T-helper 1 cell treated with Interleukin-12 subunit alpha and Interleukin-12 subunit beta and Interleukin-4 antibody, amounts not matched to agents 30 ng/mL and 1 ng/mL, for 36 hours (primary cell): Measurements from ENCODE around the gene KCNN4. TPM values are rescaled to one million over a fixed set of nuclear protein-coding genes. Genes with fewer than 3 reads are reported as not detected.
"Not testable (repeated sequence)": the region's sequence is repeated elsewhere in the genome, so short reads cannot be mapped to it uniquely, and the experiment has no call there.

Experiments
- intact Hi-C: fragments of 100-400 bp; cut with micrococcal nuclease; formaldehyde crosslinking; loops from one replicate; pipeline ENCODE4 v1.15.1; 2024
- total RNA-seq: library from RNA; stranded (reverse); gene quantifications from 2 replicates; pipeline ENCODE4 v1.2.3, GENCODE V29; 2022

The KCNN4 gene
- total RNA-seq, 1 donor from 2014 or later: 87.8 TPM

DNA sequence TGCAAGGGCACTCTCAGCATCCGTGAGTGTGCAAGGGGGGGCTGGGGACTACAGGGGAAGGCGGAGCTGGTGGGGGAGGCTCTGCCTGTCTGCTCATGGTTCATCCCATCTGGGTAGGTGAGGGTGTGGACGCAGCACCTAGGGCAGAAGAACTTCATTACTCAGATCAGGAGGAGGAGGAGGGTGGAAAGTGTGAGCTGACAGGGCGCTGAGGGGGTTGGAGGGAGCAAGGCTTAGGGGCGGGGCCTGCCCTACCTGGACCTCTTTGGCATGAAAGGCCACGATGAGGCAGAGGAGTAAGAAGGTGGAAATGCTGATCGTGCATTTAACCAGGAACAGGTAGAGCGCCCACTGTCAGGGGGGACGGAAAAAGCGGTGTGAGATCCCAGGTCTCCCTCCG lies 4.5 kb downstream of the KCNN4 start:
- intact Hi-C loops: no loop called here

DNA sequence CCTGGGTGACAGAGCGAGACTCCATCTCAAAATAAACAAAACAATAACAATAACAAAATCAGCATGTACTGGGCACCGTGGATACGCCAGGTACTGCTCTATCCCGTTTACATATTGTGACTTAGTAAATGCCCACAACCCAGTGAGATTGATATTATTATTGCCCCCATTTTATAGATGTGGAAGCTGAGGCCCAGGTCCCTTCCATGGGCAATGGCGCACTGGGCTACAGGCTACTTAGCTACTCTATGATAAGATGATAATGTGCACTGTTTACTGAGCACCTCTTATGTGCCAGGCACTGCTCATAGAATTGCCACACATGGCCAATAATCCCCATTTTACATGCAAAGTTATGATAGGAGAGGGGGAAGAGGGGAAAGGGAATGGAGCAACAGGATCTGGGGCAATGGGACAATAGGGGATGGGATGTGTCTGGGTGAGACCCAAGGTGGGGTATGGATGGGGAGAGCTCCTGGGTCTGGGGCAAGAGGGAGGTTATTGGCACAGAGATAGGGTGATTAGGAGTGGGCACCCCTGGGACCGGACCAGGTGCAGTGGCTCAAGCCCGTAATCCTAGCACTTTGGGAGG lies 5.4 kb downstream of the KCNN4 start:
- intact Hi-C loops: no loop called here

DNA sequence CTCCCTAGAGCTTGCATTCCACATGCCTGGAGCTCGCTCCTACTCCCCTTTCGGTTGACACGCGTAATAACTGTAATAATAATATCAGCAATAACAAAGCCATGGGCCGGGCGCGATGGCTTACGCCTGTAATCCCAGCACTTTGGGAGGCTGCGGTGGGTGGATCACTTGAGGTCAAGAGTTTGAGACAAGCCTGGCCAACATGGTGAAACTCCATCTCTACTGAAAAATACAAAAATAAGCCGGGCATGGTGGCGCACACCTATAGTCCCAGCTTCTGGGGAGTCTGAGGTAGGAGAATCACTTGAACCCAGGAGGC lies 5.9 kb downstream of the KCNN4 start:
- intact Hi-C loops: not testable (repeated sequence)

DNA sequence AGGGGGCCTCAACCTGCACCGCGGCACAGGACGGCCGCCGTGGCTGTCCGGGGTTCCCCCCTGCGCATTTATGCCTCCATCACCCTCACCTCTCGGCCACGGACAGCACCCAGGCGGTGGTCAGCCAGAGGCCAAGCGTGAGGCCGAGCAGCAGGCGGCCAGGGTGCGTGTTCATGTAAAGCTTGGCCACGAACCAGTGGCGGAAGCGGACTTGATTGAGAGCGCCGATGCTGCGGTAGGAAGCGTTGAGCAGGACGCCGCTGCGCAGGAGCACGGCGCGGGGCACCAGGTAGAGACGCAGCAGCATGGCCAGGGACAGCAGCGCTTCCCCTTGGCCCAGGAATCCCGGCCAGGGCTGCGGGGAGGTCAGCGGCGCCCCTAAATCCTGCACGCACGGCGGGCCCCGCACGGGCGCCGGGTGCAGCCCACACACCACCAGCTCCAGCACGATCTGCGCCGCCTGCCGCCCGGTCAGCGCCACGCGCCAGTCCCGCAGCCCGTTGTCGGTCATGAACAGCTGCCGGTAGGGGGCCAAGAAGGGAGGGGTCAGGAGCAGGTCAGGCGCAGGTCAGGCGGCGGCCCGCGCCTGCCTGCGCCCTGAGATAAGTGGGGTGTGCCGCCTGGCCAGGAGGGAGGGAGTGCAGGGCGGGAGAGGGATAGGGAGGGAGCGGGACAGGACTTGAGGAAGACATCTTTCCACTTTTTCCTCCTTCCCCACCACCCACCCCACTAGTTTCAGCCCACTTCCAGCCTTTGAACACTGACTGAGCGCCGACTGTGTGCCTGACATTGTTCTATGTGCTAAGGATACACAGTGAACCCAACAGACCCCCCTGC lies 6.5 kb downstream of the KCNN4 start:
- intact Hi-C loops: no loop called here

DNA sequence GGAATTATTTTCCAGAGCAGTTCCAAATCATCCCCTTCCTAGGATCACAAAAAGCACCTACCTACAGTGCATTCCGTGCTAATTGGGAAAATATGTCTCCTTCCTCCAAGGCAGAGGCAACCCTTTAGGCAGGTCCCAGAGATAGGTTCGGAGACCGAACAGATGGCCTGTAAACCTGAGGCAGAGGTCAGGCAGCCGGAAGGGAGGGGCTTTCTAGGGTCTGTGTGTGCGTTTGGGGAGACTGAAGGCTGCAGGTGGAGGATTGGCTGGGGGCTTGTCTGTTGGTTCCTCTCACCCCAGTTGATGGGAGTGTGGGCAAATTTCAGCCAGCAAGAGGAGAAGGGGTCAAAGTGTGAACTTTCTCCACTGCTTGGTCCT lies 7.1 kb downstream of the KCNN4 start:
- intact Hi-C loops: no loop called here

DNA sequence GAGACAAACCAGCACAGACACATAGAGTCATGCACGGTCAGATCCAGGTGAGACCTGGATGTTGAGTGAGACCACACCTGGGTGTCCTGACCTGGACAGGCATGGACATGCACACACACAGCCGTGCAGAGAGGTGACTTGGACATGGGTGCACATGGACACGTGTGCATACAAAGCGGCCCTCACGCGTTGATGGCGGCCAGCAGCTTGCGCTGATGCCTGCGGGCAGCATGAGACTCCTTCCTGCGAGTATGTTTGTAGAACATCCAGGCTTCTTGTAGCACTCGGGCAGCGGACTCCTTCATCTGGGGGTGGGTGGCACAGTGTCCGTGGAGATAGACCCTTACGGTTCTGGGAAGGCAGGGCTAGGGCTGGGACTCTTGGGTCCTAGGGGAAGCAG lies 11.5 kb downstream of the KCNN4 start:
- intact Hi-C loops: no loop called here

DNA sequence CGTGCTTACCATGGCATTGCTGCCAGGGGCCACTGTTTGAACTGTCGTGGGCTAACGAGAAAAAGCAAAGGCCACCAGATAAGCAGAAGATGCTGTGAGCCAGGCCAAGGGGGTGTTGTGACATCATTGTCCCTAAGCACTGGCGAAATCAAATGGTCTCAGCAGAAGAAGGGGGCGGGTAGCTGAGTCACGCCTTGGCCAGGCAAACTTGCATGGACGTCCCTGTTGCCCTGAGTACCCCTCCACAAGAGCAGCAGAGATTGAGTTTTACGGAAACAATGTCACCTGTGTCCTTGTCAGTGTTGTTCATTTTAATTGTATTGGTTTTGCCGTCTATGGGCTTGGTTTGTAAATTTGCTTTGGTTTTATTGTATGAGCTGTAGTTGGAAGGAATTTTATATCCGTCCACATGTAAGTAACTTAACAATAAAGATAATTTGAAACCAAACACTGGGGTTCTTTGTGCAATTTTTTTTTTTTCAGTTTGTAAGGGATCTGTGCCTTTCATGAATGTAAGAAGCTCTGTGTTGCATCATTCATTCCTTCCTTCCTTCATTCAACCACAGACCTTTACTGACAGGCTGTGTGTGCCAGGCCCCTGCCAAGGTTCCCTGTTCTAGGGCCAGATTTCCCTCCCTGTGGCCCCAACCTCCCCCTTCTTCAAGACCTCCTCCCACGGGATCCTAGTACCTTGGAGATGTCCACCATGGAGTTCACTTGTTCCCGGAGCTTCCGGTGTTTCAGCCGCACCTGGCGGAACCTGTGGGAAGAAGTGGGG lies 12.3 kb downstream of the KCNN4 start:
- intact Hi-C loops: no loop called here

DNA sequence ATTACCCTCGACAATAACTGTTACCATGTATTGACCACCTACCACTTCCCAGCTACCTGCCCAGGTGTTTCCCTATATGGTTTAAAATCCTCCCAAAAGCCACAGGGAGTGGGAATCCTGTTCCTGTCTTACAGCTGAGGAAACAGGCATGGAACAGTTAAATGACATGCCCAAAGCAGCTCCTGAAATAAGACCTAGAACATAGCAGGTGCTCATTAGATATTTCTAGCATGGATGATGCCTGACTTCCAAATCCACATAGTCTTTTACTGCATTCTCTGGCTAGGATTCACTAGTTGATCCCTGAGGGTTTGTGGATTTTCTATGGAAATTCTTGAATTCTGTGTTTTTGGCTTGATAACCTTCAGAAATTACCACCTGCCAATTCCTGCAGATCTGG lies 13.0 kb downstream of the KCNN4 start:
- intact Hi-C loops: no loop called here

DNA sequence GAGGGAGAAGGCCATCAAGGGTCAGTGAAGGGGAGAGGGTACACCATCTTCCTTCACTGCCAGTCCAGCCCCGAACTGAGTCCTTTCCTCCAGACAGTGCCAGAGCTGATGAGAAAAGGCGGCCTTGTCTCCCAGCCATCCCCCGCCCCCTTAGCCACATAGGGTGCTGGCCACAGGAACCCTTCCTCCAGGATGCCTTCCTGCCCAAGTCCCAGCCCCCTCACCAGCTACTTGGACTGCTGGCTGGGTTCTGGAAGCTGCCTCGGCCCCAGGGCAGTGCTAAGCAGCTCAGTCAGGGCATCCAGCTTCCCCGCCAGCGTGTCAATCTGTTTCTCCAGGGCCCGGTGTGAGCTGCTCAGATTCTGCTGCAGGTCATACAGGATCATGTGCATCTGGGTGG lies 13.5 kb downstream of the KCNN4 start:
- intact Hi-C loops: no loop called here

DNA sequence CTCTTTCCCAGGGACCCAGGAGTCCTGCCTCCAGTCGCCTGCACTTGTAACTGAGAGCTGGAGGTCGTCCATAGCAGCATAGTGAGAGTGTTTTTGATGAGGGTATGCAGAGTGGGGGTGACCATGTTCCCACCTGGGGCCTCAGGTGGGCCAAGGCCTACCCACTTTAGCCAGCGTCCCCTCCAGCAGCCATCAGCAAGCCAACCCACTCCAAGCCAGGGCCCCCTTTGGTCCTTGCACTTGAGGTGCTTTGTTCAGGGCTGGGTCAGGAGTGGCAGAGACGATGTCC lies 14.1 kb downstream of the KCNN4 start:
- intact Hi-C loops: no loop called here

DNA sequence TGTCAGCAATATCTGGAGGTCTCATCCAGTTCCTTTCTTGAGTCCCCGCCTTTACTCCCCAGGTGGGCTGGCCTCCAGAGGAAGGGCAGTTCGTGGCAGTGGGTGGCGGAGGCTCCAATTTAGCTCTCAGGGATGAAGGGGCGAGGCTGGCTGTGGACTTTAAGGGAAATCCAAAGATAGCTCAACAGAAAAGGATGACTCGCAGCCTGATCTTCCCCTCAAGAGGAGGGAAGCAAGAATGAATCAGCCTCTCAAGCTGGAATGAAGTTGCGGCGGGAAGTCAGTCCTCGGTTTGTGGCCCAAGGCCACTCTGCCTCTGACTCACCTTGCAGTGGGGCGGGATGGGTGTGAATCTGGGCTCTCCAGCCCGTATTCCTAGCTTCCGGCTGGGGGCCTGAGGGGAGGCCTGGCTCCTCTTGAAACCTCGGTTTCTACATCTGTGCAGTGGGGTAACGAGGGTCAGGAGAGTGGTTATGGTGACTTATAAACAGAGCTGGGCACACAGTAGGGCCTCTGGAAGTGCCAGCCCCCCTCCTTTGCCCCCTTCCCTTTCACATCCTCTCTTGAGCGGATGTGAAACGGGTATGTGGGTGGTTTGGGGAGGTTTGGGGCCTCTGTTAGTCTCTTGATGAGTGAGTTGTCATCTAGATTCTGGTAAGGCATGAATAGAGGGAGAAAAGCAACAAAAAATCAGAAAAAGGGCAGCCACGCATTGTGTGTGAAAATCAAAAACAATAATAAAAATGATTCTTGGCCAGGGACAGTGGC lies 15.5 kb downstream of the KCNN4 start:
- intact Hi-C loops: loop anchor here (1.0 to 2.0 kb wide), 6 partner anchors 11 to 988 kb away; partner anchors contain the start of genes KCNN4 and SMG9

DNA sequence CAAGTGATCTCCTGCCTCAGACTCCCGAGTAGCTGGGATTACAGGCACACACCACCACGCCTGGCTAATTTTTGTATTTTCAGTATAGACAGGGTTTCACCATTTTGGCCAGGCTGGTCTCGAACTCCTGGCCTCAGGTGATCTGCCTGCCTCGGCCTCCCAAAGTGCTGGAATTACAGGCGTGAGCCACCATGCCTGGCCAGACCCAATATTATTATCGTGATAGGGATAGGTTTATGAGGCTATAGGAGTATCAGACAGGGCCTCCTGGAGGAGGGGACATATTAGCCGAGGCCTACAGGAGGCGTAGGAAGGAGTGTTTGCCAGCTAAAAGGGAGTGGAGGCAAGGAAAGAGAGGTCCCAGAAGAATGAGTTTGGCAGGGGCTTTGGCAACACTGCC lies 16.1 kb downstream of the KCNN4 start:
- intact Hi-C loops: loop anchor here (1.0 to 2.0 kb wide), 6 partner anchors 10 to 988 kb away; partner anchors contain the start of genes KCNN4 and SMG9

DNA sequence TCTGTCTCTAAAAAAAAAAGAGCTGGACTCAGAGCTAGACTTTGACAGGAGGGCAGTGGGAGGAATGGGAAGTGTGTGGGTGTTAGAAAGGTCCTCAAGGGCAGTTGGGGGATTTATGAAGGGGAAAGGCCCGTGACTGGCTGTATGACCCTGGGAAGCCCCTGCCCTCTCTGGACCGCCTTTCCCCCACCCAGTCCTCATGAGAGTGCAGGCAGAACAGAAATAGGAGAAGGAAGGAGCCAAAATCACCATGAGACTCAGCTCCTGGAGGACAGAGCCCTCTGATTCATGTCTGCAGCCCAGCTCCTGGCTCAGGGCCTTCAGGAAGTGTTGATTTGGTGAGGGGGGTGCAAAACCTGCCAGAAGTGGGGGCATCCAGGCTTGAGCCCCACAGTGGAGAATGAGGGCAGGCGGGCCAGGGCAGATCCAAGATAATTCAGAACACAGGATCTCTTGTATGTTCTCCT lies 17.3 kb downstream of the KCNN4 start:
- intact Hi-C loops: no loop called here

DNA sequence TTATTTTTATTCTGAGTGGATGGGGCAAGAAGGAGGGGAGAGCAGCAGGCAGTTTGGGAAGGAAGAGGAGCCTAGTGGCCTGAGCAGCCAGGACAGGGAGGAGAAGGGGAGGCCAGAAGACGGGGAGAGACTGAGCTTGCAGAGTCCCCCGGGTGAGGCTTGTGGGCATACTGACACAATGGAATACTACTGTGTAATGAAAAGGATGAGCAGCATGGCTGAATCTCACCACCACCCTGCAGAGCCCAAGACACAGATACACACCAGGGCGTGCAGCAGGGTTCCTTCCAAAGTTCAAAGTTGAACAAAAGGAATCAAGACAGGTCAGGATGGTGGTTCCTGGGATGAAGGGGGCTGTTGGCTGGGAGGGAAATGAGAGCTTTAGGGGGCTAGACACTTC lies 18.0 kb downstream of the KCNN4 start:
- intact Hi-C loops: no loop called here

DNA sequence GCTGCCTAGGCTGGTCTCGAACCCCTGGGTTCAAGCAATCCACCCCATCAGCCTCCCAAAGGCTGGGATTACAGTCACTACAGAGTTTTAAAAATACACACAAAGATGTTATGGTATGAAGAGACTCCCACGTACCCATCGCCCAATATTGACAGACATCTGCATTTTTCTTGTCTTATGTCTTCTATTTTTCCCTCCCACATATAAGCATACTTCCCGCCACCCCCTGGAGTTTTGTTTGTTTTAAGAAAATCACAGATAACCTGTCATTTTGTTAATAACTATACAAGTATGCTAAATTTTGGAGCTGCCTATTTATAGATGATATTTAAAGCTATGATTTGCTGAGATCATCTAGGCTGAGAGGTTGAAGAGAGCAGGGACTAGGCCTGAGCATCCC lies 19.8 kb downstream of the KCNN4 start:
- intact Hi-C loops: no loop called here

DNA sequence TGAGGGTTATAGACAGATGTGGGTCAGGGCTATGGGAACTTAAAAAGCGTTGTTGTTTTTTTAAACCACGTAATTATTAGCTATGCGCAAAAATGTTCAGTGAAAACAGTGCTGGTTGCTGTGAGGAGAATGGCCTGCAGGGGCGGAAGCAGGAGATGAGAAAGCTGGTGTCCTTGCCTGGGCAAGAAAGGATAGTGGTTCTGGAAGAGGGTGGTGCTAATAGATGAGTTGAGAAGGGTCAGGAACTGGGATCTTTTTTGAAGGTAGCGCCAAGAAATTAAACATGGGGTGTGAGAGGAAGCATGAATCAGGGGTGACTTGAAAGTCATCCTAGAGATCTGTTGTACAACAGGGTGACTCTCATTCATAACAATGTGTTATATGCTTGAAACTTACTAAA lies 21.3 kb downstream of the KCNN4 start:
- intact Hi-C loops: loop anchor here (10.0 kb wide), 1 partner anchor 1135 kb away; the partner anchor contains the start of gene TOMM40

DNA sequence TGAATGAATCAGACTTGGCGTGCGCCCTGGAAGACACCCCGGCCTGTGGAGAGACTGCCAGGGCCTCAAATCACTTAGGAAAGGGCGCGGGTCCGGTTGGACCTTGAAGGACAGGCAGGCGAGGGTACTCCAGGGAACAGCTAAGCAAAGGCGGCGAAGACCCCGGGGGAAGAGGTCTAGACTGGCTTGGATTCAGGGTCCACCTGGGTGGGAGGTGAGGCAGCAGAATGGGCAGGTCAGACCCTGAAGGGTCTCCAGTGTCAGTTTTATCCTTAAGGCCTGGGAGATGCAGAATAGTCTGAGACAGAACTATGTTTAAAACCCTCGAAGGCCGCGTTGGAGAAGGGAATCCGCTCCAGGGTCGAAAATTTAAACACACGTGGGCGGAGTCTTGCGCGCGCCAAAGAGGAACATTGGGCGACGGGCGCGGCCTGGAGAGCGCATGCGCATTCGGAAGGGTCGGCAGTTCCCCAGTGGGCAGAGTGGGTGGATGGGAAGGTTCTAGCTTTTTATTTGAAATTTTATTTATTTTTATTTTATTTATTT lies 25.4 kb downstream of the KCNN4 start:
- intact Hi-C loops: loop anchor here (1.0 to 10.0 kb wide), 2 partner anchors 72 to 1139 kb away; partner anchors contain the start of genes TOMM40 and ZNF283

DNA sequence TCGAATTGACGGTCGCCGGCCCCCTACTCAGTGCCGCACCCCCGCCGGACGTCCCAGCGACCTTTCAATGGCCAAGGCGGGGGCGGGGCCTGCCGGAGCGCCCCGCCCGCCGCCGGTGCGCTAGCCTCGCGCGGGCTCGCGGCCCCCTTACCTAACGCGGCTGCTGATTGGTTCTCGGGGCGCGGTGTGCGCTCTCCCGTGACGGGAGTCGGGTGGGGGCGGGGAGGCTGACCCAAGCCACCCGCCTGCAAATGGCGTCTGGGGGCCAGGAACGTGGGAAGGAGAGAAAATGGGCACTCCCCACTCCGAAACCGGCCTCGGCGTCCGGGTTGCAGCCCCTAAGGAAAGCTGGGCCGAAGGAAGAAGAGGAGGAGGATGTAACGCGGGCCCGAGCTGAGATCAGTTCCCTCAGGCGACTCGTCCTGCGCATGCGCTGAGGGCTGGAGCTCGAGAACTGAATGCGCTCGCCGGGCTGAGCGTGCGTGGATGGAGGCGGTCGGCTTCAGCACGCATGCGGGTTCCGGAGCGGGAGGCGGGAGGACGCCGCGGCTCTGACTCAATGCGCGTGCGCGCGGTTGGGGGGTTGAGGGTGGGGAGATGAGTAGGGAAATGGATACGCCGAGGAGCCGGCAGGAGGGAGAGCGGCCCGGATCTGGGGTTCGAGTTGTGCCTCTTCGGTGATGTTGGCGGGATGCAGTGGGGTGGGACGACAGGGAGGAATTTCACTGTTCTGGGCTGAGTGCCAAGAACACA lies 26.1 kb downstream of the KCNN4 start, which contains the start of gene SMG9:
Gene SMG9 (minus strand): TSS at position 460 of the 753 bp plus-strand sequence. CDS start 4,221 bp downstream, outside the sequence.
- intact Hi-C loops: loop anchor here (1.0 to 10.0 kb wide), 16 partner anchors 9 to 1140 kb away; partner anchors contain the start of genes IRGQ, PHLDB3, PINLYP and TOMM40

DNA sequence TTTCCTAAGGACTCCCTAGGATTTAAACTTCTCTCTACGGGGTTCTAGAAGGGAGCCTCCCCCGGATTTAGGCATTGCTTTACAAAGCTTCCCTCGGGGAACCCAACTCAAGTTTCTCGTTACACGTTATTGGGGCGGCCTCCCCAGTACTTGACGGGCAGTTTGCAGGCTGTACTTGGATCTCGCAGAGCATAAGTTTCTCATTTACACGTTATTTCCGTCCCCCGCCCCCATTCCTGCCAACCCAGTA lies 26.6 kb downstream of the KCNN4 start:
- intact Hi-C loops: loop anchor here (1.0 to 10.0 kb wide), 15 partner anchors 9 to 1141 kb away; partner anchors contain the start of genes IRGQ, PHLDB3, PINLYP and TOMM40

DNA sequence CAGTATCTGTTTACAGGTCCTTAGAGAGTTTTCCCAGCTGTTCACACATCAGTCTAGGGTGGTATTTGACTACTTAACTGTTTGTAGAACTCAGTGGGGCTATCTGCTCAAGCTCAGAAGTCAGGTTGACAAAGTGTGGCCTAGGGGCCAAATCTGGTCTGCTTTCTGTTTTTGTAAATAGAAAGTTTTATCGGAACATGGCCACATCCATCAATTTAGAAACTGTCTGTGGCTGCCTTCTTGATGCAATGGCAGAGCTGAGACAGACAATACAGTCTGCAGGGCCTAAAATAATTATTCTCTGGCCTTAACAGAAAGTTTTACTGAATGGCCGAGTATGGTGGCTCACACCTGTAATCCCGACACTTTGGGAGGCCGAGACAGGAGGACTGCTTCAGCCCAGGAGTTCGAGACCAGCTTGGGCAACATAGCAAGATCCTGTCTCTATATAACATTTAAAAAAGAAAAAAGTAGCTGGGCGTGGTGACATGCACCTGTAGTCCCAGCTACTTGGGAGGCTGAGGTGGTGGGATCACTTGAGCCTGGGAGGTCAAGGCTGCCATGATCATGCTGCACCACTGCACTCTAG lies 28.4 kb downstream of the KCNN4 start:
- intact Hi-C loops: loop anchor here (10.0 kb wide), 1 partner anchor 1142 kb away; the partner anchor contains the start of gene TOMM40
